HPDE6-E6E7 (cell line): Measurements from ENCODE around the gene ZNF576.
"Not testable (repeated sequence)": the region's sequence is repeated elsewhere in the genome, so short reads cannot be mapped to it uniquely, and the experiment has no call there.

Experiments
- DNase-seq: peaks from one replicate; pipeline ENCODE4 v3.0.0; 2011; ENCODE audit warnings: missing footprints; ENCODE audit errors: extremely low spot score

The ZNF576 gene

GRCh38 chr19:43575156-43575950 is 21.0 kb upstream of the ZNF576 start, which contains the start of the genes PINLYP and XRCC1:
Gene PINLYP (plus strand): TSS chr19:43575801. CDS start chr19:43577192, 1,391 bp downstream.
Gene XRCC1 (minus strand): TSS chr19:43575527. CDS start chr19:43575458, 69 bp downstream.
- DNase-seq, result peak; percentile 98

- DNase-seq, result no peak
Measured at GRCh38 chr19:43575955-43576878, 20.2 kb upstream of the ZNF576 start.

- no peak for DNase-seq
Measured at GRCh38 chr19:43578787-43579186, 17.6 kb upstream of the ZNF576 start.

- DNase-seq, result no peak
Measured at GRCh38 chr19:43581467-43581866, 14.9 kb upstream of the ZNF576 start.

- DNase-seq, result no peak
Measured at GRCh38 chr19:43582495-43582894, 13.9 kb upstream of the ZNF576 start.

GRCh38 chr19:43584484-43584883 is 11.9 kb upstream of the ZNF576 start:
- no peak for DNase-seq

GRCh38 chr19:43586346-43586745 is 10.0 kb upstream of the ZNF576 start:
- no peak for DNase-seq

- DNase-seq, result not testable (repeated sequence)
Measured at GRCh38 chr19:43587029-43587428, 9.4 kb upstream of the ZNF576 start.

GRCh38 chr19:43589277-43589676 is 7.1 kb upstream of the ZNF576 start:
- DNase-seq, result no peak

- DNase-seq, result no peak
Measured at GRCh38 chr19:43589678-43590077, 6.7 kb upstream of the ZNF576 start.

- DNase-seq, result no peak
Measured at GRCh38 chr19:43591904-43592772, 4.3 kb upstream of the ZNF576 start.

- no peak for DNase-seq
Measured at GRCh38 chr19:43592800-43593350, 3.5 kb upstream of the ZNF576 start.

- no peak for DNase-seq
Measured at GRCh38 chr19:43594081-43594697, 2.2 kb upstream of the ZNF576 start.

- DNase-seq, result peak; percentile 54
Measured at GRCh38 chr19:43594710-43595604, 1.4 kb upstream of the ZNF576 start.

GRCh38 chr19:43595605-43595998 is 793 bp upstream of the ZNF576 start:
- no peak for DNase-seq

- DNase-seq, result no peak
Measured at GRCh38 chr19:43596842-43597461, 557 bp downstream of the ZNF576 start.

GRCh38 chr19:43597876-43598275 is 1.5 kb downstream of the ZNF576 start:
- DNase-seq, result no peak

GRCh38 chr19:43598445-43599240 is 2.2 kb downstream of the ZNF576 start:
- DNase-seq, result no peak
